ENCODE data around the gene POLL.
"Not testable (repeated sequence)": the region's sequence is repeated elsewhere in the genome, so short reads cannot be mapped to it uniquely, and the experiment has no call there.

The POLL gene

DNA sequence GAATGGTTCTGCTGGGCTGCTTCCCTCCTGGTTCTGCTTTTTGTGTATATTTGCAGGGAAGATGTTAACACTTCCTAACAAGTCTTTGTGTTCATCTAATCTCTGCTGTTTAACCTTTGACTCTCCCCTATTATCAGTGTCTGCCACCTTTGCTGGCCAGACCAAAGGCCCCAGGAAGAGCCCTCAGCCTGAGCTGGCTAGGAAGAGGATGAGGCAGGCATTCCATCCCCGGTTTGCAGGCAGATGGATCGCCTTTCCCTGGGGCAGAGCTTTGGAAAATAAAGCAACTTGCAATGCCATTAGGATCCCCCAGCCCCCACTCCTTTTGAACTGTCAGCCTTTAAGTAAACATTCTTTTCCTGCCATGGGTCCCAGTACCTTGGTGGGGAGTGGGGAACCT is 19.1 kb upstream of the POLL start:
- H3K9me3 ChIP-seq (ENCODE audit: severe bottlenecking): no peaks in the 10 kb centered on the region
- TF ChIP-seq, protein P1, sequence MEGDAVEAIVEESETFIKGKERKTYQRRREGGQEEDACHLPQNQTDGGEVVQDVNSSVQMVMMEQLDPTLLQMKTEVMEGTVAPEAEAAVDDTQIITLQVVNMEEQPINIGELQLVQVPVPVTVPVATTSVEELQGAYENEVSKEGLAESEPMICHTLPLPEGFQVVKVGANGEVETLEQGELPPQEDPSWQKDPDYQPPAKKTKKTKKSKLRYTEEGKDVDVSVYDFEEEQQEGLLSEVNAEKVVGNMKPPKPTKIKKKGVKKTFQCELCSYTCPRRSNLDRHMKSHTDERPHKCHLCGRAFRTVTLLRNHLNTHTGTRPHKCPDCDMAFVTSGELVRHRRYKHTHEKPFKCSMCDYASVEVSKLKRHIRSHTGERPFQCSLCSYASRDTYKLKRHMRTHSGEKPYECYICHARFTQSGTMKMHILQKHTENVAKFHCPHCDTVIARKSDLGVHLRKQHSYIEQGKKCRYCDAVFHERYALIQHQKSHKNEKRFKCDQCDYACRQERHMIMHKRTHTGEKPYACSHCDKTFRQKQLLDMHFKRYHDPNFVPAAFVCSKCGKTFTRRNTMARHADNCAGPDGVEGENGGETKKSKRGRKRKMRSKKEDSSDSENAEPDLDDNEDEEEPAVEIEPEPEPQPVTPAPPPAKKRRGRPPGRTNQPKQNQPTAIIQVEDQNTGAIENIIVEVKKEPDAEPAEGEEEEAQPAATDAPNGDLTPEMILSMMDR (IDR thresholded peaks at IDR 0.05; ENCODE audit: low read depth, low read length): no peak
- H3K27ac ChIP-seq: no peak overlapping the region
- DNase-seq: no peak
- peaks cover 9% of the 10 kb centered on the region for H3K36me3 ChIP-seq
- no peaks in the 10 kb centered on the region for H3K27me3 ChIP-seq (ENCODE audit: insufficient read depth, low read depth, severe bottlenecking)
- H3K4me3 ChIP-seq (ENCODE audit: low read depth, low read length): no peak overlapping the region

DNA sequence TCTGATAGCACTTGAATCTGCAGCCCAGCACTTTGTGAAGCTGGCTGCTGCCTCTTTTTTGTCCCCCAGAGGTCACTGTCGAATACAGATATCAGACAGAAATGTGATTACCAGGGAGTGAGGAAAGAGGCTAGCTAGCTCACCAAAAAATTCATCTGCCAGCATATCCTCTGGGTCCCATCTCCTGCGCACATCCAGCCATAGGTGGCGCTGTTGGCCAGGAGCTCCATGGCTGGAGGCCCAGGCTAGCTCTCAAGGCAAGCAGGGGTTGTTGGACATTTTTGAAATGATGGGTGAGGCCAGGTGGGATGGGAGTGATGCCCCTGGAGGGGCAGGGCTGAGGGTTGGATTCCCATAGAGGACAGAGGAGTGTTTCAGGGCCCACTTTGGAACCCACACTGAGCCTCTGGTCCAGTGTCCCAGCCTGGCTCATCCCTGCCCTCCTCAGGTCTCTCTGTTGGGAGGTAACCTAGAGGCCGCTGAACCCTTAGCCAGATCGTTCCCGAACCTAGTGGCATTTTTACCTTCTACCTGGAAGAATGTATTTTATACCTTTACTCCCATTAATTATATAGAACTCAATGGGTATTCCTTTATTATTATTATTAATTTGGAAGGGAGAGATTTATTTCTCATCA is 14.8 kb upstream of the POLL start:
- Histone ChIP-seq H3K27ac (no peak overlapping the region), H3K27me3 (ENCODE audit: insufficient read depth, low read depth, severe bottlenecking) (no peaks in the 10 kb centered on the region), H3K9me3 (ENCODE audit: severe bottlenecking) (no peaks in the 10 kb centered on the region), H3K4me3 (ENCODE audit: low read depth, low read length) (no peak overlapping the region), H3K36me3 (no peaks in the 10 kb centered on the region)
- TF ChIP-seq, protein P1 (IDR thresholded peaks at IDR 0.05; ENCODE audit: low read depth, low read length): peak; percentile 91
- DNase-seq: peak; percentile 88

DNA sequence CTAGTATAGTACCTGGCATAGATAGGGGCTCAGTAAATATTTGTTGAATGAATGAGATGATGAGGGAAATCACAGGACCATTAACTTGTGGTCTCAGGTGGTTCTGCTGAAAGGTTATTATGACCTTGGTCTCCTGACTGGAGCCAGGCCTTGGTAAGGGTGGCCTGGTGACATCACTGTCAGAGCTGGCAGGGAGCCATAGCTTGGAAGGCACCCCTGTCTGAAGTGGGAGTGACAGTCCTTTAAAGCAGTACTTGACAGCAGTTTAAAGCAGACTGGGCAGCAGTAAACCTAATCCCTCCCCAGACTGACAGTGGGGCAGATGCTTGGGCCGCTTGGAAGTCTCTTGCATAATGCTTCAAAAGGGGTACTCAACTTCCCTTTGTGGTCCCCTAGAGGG is 13.5 kb upstream of the POLL start:
- Histone ChIP-seq H3K27ac (no peak overlapping the region), H3K27me3 (ENCODE audit: insufficient read depth, low read depth, severe bottlenecking) (no peaks in the 10 kb centered on the region), H3K9me3 (ENCODE audit: severe bottlenecking) (no peaks in the 10 kb centered on the region), H3K36me3 (no peaks in the 10 kb centered on the region), H3K4me3 (ENCODE audit: low read depth, low read length) (no peak overlapping the region)
- no peak for DNase-seq
- TF ChIP-seq, protein P1 (IDR thresholded peaks at IDR 0.05; ENCODE audit: low read depth, low read length): no peak

DNA sequence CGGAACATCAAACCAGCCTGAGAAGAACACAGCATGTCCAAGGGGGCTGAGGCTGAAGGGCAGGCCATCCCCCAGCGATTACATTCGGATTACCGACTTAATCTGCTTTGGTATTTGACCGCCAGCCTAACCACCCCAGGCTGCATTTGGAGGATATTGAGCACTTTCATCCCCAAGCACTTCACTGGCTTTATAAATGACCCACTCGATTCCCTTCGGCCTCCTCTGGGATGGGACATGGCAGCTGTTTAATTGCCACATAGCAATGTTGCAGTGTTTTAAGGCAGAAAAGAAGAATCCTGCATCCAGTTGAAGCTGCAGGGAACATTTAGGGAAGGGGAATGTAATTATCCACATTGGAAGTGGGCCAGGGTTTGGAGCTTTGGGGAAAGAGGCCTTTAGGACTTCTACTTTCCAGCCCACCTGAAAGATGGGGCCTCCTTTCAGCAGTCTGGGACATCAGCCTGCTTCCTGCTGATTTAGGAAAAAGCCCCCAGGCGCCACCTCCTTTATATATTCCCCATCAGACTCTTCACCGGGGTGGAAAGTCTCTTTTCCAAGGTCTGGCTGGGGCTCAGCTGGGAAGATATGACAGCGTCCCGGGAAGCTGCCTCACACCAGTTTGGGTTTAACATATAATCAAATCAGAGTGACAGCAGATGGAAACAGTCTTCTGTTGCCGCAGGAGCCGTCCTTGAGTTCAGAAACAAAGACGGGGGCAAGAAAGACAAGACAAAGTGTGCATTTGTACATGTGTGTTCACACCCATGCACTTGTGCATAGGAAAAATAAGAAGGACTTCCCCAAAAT is 9.2 kb upstream of the POLL start:
- H3K27ac ChIP-seq: no peak overlapping the region
- no peaks in the 10 kb centered on the region for H3K27me3 ChIP-seq (ENCODE audit: insufficient read depth, low read depth, severe bottlenecking)
- no peaks in the 10 kb centered on the region for H3K9me3 ChIP-seq (ENCODE audit: severe bottlenecking)
- H3K36me3 ChIP-seq: no peaks in the 10 kb centered on the region
- peak; percentile 79 for DNase-seq
- TF ChIP-seq, protein P1 (IDR thresholded peaks at IDR 0.05; ENCODE audit: low read depth, low read length): no peak
- H3K4me3 ChIP-seq (ENCODE audit: low read depth, low read length): no peak overlapping the region

DNA sequence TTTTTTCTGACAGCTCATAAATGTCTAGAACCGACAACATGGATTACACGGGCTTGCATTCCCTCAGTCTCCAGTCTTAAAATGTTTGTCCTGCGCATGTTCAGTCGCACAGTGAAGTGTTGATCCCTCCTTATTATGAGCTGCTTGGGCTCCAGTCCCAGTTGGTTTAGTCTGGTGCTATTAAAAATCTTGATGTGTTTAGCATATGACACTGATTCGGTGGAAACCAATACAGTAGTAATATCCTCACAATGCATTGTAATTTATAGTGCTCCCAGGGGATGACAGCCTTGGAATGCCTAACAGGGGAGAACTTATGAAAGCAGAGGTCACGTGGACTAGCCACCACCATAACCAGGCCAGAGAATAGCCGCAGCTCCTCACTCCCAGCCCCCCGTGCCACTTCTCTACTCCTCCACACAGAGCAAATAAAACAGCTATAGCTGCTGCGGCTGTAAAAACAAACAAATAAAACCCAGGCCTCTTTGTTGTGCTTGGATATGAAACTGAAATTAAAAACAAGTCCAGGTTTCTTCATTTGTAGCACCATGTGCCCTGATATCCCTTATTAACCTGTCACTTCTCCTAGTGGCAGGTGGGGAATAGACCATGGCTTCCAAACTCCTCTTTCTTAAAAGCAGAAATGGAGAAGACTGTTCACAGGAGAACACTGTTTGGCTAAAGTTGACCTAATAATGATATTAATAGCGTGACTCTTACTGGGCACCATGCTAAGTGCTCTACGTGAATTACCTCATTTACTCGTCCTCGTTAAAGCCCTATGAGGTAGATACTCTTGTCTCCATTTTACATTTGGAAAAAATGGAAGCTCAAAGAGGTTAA is 7.8 kb upstream of the POLL start:
- H3K27ac ChIP-seq: no peak overlapping the region

DNA sequence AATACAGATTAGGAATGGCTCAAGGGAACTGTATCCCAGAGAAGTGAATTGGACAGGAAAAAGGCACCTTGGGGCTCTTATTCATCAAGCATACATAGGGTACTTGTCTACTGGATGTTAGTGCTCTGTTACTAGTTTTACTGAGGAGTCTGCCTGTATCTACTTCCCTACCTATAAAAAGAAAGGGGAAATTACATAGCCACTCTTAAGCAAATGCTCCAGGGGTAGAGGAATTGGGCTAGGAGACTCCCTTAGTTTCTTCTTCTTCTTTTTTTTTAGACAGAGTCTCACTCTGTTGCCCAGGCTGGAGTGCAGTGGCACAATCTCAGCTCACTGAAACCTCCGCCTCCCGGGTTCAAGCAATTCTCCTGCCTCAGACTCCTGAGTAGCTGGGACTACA is 5.3 kb upstream of the POLL start:
- not testable (repeated sequence) for H3K36me3 ChIP-seq; H3K27me3 ChIP-seq (ENCODE audit: insufficient read depth, low read depth, severe bottlenecking); H3K9me3 ChIP-seq (ENCODE audit: severe bottlenecking); DNase-seq; H3K27ac ChIP-seq; H3K4me3 ChIP-seq (ENCODE audit: low read depth, low read length)

More for the DNA sequence above, 7.8 kb upstream of the POLL start:
- no peak overlapping the region for H3K4me3 ChIP-seq (ENCODE audit: low read depth, low read length)
- TF ChIP-seq, protein P1 (IDR thresholded peaks at IDR 0.05; ENCODE audit: low read depth, low read length): no peak
- H3K36me3 ChIP-seq: no peaks in the 10 kb centered on the region
- no peaks in the 10 kb centered on the region for H3K27me3 ChIP-seq (ENCODE audit: insufficient read depth, low read depth, severe bottlenecking)
- no peak for DNase-seq
- no peaks in the 10 kb centered on the region for H3K9me3 ChIP-seq (ENCODE audit: severe bottlenecking)

Measured in WERI-Rb-1 (cell line).